SK-N-SH treated with all-trans-retinoic acid at 6 μM for 48 hours (cell line): ENCODE measurements around the gene TSPAN3.

Source experiments
- ATAC-seq: fragments of 200-7000 bp; cut with Tn5 transposase; 3 replicates; pipeline ENCODE4 v1.9.1; 2020; ENCODE audit warnings: mild to moderate bottlenecking, moderate library complexity
- ARNTL ChIP-seq: fragments of 450-650 bp; formaldehyde crosslinking; IDR thresholded peaks from 2 replicates; pipeline ENCODE4 v1.5.0; 2020; ENCODE audit warnings: low read depth, mild to moderate bottlenecking, moderate library complexity, borderline replicate concordance
- BACH2 ChIP-seq: fragments of 250-450 bp; sonication (Bioruptor Pico); IDR thresholded peaks from 2 replicates; pipeline ENCODE4 v1.9.0; 2021; ENCODE audit warnings: mild to moderate bottlenecking, borderline replicate concordance
- CSDC2 ChIP-seq: fragments of 250-450 bp; sonication (Bioruptor Pico); IDR thresholded peaks from 2 replicates; pipeline ENCODE4 v1.5.0; 2020; ENCODE audit warnings: mild to moderate bottlenecking, moderate library complexity
- ESRRG ChIP-seq: fragments of 250-450 bp; sonication (Bioruptor Pico); IDR thresholded peaks from 2 replicates; pipeline ENCODE4 v1.6.1; 2021; ENCODE audit warnings: mild to moderate bottlenecking
- ISL1 ChIP-seq: fragments of 250-450 bp; sonication (Bioruptor Pico); IDR thresholded peaks from 2 replicates; pipeline ENCODE4 v2.1.2; 2022; ENCODE audit warnings: mild to moderate bottlenecking, moderate library complexity
- OSR1 ChIP-seq: fragments of 250-450 bp; sonication (Bioruptor Pico); IDR thresholded peaks from 2 replicates; pipeline ENCODE4 v1.8.0; 2022; ENCODE audit warnings: moderate library complexity, mild to moderate bottlenecking, inconsistent platforms
- PPARA ChIP-seq: fragments of 250-450 bp; sonication (Bioruptor Pico); IDR thresholded peaks from 2 replicates; pipeline ENCODE4 v1.5.0; 2020; ENCODE audit warnings: mild to moderate bottlenecking, borderline replicate concordance
- SNAI2 ChIP-seq: fragments of 250-450 bp; sonication (Bioruptor Pico); IDR thresholded peaks from 2 replicates; pipeline ENCODE4 v1.5.0; 2020; ENCODE audit warnings: mild to moderate bottlenecking, moderate library complexity
- TCF4 ChIP-seq: fragments of 250-450 bp; sonication (Bioruptor Pico); IDR thresholded peaks from 2 replicates; pipeline ENCODE4 v1.8.0; 2021; ENCODE audit warnings: mild to moderate bottlenecking, moderate library complexity, borderline replicate concordance
- TOX ChIP-seq: fragments of 250-450 bp; sonication (Bioruptor Pico); IDR thresholded peaks from 2 replicates; pipeline ENCODE4 v1.8.0; 2021; ENCODE audit warnings: mild to moderate bottlenecking, moderate library complexity, borderline replicate concordance
- ZC3H10 ChIP-seq: fragments of 250-450 bp; sonication (Bioruptor Pico); IDR thresholded peaks from 2 replicates; pipeline ENCODE4 v1.5.1; 2021; ENCODE audit warnings: mild to moderate bottlenecking, moderate library complexity
- ZFP3 ChIP-seq: fragments of 250-450 bp; sonication (Bioruptor Pico); IDR thresholded peaks from 2 replicates; pipeline ENCODE4 v1.5.0; 2020; ENCODE audit warnings: mild to moderate bottlenecking, moderate library complexity
- ZNF565 ChIP-seq: fragments of 450-650 bp; formaldehyde crosslinking; conservative IDR thresholded peaks from 2 replicates; pipeline ENCODE4 v1.5.0; 2020; ENCODE audit warnings: low read depth, mild to moderate bottlenecking, moderate library complexity
- TF ChIP-seq, protein P1 (sequence below): fragments of 250-450 bp; sonication (Bioruptor Pico); IDR thresholded peaks from 2 replicates; pipeline ENCODE4 v1.8.0; 2021; ENCODE audit warnings: low read depth, mild to moderate bottlenecking, moderate library complexity, borderline replicate concordance
- TF ChIP-seq, protein P2 (sequence below): fragments of 250-450 bp; sonication (Bioruptor Pico); IDR thresholded peaks from 2 replicates; pipeline ENCODE4 v1.5.1; 2020; ENCODE audit warnings: low read depth, mild to moderate bottlenecking, moderate library complexity
- TF ChIP-seq, protein P3 (sequence below): fragments of 250-450 bp; sonication (Bioruptor Pico); IDR thresholded peaks from 2 replicates; pipeline ENCODE4 v1.5.1; 2021; ENCODE audit warnings: mild to moderate bottlenecking, moderate library complexity
- TF ChIP-seq, protein P4 (sequence below): fragments of 250-450 bp; sonication (Bioruptor Pico); IDR thresholded peaks from 2 replicates; pipeline ENCODE4 v1.5.0; 2020; ENCODE audit warnings: mild to moderate bottlenecking, moderate library complexity

The TSPAN3 gene

DNA sequence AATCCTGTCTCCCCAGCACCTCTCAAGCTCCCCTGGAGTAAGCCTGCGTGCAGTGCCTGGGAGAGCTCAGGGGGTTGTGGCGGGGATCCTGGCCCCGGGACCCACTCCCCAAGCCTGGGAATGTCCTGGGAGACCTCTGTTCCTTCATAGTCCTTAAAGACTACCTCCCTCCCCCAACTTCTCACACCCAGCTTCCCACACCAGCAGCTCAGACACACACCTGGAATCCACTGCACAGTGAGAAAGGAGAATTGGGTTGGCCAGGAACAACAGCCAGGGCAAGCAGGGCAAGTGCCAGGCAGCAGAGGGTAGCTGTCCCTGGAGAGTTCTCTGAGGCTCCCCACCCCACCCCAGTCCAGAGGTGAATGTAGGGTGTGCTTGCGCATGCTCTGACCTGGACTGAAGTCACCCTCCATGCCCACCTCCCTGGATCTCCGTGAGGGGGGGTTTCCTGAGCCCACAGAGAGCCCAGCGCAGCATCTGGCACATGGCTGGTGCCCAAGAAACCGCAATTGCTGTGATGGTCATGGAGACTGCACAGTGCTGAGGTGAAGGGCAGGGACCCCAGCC lies 53.7 kb downstream of the TSPAN3 start:
- ATAC-seq: no peak
- no peak for TF ChIP-seq BACH2 (CRISPR knock-in tag)
- TF ChIP-seq TCF4: no peak
- TF ChIP-seq ZFP3 (CRISPR knock-in tag): no peak
- TF ChIP-seq, protein P1, sequence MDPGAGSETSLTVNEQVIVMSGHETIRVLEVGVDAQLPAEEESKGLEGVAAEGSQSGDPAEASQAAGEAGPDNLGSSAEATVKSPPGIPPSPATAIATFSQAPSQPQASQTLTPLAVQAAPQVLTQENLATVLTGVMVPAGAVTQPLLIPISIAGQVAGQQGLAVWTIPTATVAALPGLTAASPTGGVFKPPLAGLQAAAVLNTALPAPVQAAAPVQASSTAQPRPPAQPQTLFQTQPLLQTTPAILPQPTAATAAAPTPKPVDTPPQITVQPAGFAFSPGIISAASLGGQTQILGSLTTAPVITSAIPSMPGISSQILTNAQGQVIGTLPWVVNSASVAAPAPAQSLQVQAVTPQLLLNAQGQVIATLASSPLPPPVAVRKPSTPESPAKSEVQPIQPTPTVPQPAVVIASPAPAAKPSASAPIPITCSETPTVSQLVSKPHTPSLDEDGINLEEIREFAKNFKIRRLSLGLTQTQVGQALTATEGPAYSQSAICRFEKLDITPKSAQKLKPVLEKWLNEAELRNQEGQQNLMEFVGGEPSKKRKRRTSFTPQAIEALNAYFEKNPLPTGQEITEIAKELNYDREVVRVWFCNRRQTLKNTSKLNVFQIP (CRISPR knock-in tag): no peak
- TF ChIP-seq CSDC2 (CRISPR knock-in tag): no peak
- no peak for TF ChIP-seq ARNTL (CRISPR knock-in tag)
- no peak for TF ChIP-seq ISL1 (CRISPR knock-in tag)
- TF ChIP-seq ZC3H10 (CRISPR knock-in tag): no peak
- TF ChIP-seq ZNF565 (CRISPR knock-in tag): no peak

DNA sequence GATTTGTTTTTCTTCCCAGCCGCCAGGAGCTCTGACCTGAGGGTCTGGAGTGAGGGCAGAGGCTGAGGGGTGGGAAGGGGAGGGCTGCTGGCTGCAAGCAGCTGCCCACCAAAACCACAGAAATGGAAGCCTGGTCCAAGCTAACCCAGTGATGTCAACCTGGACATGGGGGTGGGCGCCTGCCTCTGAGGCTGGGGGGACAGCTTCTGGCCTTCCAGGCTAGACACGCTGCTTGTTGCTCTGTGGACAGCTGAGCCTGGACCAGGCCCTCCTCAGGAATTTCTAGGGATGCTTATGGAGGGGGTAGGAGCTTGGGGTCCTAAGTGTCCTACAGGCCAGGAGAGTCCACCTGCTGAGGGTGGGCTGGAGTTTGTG lies 54.6 kb downstream of the TSPAN3 start:
- ATAC-seq: no peak
- TF ChIP-seq SNAI2 (CRISPR knock-in tag) (no peak), ZFP3 (CRISPR knock-in tag) (no peak), ZNF565 (CRISPR knock-in tag) (no peak), ARNTL (CRISPR knock-in tag) (no peak), TOX (CRISPR knock-in tag) (no peak), OSR1 (CRISPR knock-in tag) (no peak)
- TF ChIP-seq, protein P2, sequence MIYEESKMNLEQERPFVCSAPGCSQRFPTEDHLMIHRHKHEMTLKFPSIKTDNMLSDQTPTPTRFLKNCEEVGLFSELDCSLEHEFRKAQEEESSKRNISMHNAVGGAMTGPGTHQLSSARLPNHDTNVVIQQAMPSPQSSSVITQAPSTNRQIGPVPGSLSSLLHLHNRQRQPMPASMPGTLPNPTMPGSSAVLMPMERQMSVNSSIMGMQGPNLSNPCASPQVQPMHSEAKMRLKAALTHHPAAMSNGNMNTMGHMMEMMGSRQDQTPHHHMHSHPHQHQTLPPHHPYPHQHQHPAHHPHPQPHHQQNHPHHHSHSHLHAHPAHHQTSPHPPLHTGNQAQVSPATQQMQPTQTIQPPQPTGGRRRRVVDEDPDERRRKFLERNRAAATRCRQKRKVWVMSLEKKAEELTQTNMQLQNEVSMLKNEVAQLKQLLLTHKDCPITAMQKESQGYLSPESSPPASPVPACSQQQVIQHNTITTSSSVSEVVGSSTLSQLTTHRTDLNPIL: no peak
- TF ChIP-seq, protein P3, sequence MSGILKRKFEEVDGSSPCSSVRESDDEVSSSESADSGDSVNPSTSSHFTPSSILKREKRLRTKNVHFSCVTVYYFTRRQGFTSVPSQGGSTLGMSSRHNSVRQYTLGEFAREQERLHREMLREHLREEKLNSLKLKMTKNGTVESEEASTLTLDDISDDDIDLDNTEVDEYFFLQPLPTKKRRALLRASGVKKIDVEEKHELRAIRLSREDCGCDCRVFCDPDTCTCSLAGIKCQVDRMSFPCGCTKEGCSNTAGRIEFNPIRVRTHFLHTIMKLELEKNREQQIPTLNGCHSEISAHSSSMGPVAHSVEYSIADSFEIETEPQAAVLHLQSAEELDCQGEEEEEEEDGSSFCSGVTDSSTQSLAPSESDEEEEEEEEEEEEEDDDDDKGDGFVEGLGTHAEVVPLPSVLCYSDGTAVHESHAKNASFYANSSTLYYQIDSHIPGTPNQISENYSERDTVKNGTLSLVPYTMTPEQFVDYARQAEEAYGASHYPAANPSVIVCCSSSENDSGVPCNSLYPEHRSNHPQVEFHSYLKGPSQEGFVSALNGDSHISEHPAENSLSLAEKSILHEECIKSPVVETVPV (CRISPR knock-in tag): no peak

DNA sequence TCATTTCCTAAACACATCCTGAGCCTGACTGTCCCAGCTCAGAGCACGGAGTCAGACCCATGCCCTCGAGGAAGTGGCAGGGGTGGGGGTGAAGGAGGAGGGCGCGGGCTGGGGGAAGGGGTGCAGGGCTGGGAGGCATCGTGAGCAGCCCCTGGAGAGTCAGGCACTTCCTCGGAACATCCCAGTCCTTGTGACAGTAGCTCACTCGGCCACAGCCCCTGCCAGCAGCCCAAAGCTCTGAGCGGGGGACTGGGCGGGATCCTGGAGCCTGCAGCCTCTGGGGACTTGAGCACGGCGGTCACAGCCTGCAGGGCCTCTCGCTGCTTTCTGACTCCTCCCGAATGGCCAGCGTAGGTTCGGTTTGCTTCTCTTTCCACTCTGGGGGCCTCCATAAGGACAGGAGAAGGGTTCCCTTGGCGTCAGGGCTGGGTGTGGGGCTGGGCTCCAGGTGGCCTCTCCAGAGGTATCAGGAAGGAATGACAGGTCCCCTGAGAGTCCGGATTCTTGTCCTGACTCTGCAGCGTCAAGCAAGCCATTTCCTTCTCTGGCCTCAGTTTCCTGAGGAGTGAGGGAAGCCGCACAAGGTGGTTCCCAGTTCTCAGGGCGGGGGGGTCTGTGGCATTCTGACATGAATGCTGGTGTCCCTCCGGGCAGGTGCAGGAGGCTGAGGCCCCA lies 55.1 kb downstream of the TSPAN3 start:
- TF ChIP-seq ZFP3 (CRISPR knock-in tag) (no peak), PPARA (CRISPR knock-in tag) (no peak), TCF4 (no peak)
- TF ChIP-seq, protein P4, sequence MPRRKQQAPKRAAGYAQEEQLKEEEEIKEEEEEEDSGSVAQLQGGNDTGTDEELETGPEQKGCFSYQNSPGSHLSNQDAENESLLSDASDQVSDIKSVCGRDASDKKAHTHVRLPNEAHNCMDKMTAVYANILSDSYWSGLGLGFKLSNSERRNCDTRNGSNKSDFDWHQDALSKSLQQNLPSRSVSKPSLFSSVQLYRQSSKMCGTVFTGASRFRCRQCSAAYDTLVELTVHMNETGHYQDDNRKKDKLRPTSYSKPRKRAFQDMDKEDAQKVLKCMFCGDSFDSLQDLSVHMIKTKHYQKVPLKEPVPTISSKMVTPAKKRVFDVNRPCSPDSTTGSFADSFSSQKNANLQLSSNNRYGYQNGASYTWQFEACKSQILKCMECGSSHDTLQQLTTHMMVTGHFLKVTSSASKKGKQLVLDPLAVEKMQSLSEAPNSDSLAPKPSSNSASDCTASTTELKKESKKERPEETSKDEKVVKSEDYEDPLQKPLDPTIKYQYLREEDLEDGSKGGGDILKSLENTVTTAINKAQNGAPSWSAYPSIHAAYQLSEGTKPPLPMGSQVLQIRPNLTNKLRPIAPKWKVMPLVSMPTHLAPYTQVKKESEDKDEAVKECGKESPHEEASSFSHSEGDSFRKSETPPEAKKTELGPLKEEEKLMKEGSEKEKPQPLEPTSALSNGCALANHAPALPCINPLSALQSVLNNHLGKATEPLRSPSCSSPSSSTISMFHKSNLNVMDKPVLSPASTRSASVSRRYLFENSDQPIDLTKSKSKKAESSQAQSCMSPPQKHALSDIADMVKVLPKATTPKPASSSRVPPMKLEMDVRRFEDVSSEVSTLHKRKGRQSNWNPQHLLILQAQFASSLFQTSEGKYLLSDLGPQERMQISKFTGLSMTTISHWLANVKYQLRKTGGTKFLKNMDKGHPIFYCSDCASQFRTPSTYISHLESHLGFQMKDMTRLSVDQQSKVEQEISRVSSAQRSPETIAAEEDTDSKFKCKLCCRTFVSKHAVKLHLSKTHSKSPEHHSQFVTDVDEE (CRISPR knock-in tag): no peak
- no peak for ATAC-seq

DNA sequence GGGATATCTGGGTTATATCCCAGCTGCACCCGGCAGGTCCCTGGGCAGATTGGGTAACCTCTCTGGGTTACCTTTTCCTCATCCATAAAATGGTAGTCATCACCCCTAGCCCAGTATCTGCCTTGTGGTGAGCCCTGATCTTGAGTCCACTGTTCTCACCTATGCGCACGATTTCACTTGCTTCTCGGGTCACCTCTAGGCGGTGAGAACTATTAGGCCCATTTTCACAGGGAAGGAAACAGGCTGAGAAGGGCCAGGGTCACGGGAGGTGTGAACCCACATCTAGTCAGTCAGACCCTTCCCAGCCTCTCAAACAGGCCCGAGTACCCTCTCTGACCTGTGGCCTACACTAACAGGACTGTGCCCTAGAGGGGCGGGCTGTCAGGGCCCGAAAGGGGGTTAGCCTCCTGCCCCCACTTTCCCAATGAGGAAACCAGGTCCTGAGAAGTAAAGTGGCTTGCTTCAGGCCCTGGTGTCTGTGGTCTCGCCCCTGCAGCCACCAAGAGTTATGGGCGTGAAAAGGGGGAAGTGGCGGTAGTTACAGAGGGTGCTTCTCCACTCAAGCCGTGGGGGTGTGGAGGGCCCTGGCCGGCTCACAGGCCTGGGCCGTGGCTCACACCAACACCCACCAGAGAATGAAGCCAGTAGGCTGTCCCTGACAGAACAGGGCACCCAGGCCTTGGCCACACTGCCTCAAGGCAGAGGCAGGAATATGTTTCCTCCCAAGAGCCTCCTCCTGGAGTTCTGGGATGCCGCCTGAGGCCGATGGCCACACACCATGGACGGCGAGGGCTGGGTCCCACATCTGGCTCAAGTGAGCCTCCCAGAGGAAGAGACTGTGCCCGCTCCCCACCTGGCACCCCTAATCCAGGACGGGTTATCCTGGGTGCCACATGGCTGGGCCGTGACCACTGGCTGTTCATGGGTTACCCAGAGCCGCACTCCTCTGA lies 56.5 kb downstream of the TSPAN3 start:
- no peak for ATAC-seq

More for the DNA sequence above, 56.5 kb downstream of the TSPAN3 start:
- TF ChIP-seq BACH2 (CRISPR knock-in tag): no peak
- TF ChIP-seq ESRRG (CRISPR knock-in tag): no peak
- TF ChIP-seq TOX (CRISPR knock-in tag): no peak
- TF ChIP-seq, protein P3 (CRISPR knock-in tag): no peak
- no peak for TF ChIP-seq PPARA (CRISPR knock-in tag)
- TF ChIP-seq ARNTL (CRISPR knock-in tag): no peak
- TF ChIP-seq OSR1 (CRISPR knock-in tag): no peak
- TF ChIP-seq, all 23 proteins: peak for 0
